Thyroid gland (tissue), 4 donors: Measurements from ENCODE around the gene CYP2U1.

Experiments
- CTCF ChIP-seq, 6 experiments: fragments of 200-600 bp in 3 of 6; fragments of 450-650 bp in 3 of 6; sonication (generic) in 3 of 6; IDR thresholded peaks; one replicate each; pipeline ENCODE4 v1.5.1; 2016 to 2019; ENCODE audit warnings: antibody characterized with exemption in 6 of 6, mild to moderate bottlenecking in 2 of 6, inconsistent platforms in 1 of 6, moderate library complexity in 1 of 6
- POLR2A ChIP-seq, 2 donors: fragments of 450-650 bp; IDR thresholded peaks; one replicate each; pipeline ENCODE4 v1.6.1; 2017; ENCODE audit warnings: antibody characterized with exemption in 2 of 2, mild to moderate bottlenecking in 2 of 2, moderate library complexity in 1 of 2

DNA sequence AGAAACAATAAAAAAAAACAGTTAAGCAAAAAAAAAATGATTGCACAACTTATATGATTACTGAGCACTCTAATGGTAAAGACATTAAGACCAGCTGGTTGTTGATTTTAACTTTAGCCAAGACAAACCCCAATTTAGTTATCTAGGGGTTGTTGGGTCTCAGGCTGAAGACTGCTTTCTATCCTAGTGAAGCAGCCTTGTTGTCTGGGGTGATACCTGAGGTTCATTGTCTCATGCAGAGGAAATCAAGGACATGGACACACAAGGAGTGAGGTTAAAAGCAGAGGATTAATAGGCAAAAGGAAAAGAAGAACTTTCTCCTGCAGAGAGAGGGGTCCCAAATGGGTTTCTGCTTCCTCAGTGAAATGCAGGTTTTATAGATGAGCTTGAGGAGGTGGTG lies 40.0 kb upstream of the CYP2U1 start:
- TF ChIP-seq CTCF (IDR thresholded peaks at IDR 0.05) (no peak), POLR2A (IDR thresholded peaks at IDR 0.05) (no peak)
